GM19035 (cell line): ENCODE data around the gene CCDC69.
"Not testable (repeated sequence)": the region's sequence is repeated elsewhere in the genome, so short reads cannot be mapped to it uniquely, and the experiment has no call there.

Experiments used
- ATAC-seq: cut with Tn5 transposase; IDR thresholded peaks from one replicate; pipeline ENCODE4 v1.9.1; 2021; ENCODE audit not compliant: unreplicated experiment

Gene CCDC69

DNA sequence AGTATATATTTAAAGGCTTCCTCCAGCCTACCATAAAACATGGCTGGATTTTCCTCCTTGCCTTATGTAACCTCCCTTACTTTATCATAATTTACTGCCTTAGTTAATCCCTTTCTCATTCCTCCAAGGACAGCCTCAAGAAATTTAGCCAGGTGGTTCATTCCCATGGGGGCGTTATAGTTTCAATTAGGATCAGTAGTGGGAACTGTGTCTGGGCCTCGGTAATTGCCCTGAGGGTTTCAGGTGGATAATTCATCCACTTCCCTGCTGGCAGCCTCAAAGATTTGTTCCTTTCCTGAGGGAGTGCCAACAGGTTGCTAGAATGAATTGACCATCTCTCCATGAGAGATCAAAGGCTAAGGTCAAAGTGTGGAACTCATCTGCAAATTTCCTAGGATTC, 24.8 kb upstream of the CCDC69 start:
- no peak for ATAC-seq

DNA sequence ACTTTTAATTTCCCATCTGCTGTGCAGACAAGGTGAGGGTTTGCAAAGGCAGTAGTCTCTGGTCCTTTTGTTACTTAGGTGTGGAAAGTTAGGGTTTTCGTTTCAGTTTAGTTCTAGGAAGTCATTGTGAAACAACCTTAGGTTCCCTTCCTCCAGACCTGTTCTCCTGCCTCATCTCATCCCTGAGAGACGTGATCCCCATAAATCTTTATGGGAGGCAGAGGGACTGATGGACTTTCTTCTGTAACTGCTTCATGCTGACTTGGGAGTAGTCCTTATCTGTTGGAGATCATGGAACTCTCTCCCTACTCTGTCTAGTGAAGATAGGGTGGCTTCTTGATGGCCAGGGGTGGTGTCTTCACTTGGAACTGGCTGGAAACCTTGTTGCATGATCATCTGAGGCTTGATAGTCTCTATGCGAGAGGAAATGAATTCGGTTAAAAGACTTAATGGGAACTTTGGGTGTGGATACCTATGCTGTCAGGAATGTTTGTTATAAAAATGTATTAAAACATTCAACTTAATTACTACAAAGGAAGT, 21.9 kb upstream of the CCDC69 start:
- ATAC-seq: no peak

GRCh38 chr5:151244206-151244605, 20.3 kb upstream of the CCDC69 start:
- ATAC-seq: no peak

GRCh38 chr5:151243564-151243963, 19.7 kb upstream of the CCDC69 start:
- ATAC-seq: no peak

- ATAC-seq: no peak
Measured at GRCh38 chr5:151243127-151243526, 19.2 kb upstream of the CCDC69 start.

DNA sequence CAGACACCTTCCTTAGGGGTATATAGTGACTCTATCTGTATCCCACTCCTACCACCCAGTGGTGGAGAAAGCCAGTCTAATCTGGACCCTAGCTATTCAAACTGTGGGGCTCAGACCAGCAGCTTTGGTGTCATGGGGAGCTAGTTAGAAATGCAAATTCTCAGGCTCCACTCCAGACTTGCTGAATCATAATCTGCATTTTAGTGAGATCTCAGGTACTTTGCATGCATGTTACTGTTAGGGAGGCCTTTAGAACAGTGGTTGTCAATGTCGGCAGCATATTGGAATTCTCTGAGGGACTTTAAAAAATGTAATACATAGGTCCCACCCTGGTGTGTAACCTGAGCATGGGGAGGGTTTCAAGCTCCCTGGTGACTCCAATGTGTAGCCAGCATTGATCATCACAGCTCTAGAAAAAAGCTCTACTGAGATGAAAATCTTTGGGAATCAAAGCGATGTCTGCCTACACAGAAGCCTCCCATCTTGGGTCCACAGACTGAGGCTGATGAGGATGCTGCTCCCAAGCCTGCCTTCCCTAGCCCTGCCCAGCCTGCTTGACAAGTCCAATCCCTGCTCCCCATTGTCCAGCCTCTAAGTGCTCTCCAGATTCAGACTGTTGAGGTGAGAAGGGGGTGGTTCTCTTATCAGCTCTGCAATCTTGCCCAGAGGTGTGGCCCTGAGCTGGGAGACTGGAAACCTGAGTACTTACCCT, 17.2 kb upstream of the CCDC69 start:
- ATAC-seq: no peak

DNA sequence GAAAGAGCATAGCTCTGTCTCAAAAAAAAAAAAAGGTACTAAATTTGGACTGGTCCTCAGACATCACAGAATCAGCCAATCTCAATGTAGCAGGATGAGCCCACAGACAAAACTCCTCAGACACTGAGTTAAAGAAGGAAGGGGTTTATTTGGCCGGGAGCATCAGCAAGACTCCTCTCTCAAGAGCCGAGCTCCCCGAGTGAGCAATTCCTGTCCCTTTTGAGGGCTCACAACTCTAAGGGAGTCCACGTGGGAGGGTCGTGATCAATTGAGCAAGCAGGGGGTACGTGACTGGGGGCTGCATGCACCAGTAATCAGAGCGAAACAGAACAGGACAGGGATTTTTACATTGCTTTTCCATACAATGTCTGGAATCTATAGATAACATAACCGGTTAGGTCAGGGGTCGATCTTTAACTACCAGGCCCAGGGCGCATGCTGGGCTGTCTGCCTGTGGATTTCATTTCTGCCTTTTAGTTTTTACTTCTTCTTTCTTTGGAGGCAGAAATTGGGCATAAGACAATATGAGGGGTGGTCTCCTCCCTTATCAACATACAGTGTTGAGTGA, 16.5 kb upstream of the CCDC69 start:
- not testable (repeated sequence) for ATAC-seq

GRCh38 chr5:151239237-151239861, 15.5 kb upstream of the CCDC69 start:
- peak; percentile 44 for ATAC-seq

- peak; percentile 32 for ATAC-seq
Measured at GRCh38 chr5:151238303-151238741, 14.4 kb upstream of the CCDC69 start.

GRCh38 chr5:151237685-151238084, 13.8 kb upstream of the CCDC69 start:
- ATAC-seq: no peak

GRCh38 chr5:151236888-151237287, 13.0 kb upstream of the CCDC69 start:
- no peak for ATAC-seq

GRCh38 chr5:151235239-151235571, 11.3 kb upstream of the CCDC69 start:
- ATAC-seq: not testable (repeated sequence)

DNA sequence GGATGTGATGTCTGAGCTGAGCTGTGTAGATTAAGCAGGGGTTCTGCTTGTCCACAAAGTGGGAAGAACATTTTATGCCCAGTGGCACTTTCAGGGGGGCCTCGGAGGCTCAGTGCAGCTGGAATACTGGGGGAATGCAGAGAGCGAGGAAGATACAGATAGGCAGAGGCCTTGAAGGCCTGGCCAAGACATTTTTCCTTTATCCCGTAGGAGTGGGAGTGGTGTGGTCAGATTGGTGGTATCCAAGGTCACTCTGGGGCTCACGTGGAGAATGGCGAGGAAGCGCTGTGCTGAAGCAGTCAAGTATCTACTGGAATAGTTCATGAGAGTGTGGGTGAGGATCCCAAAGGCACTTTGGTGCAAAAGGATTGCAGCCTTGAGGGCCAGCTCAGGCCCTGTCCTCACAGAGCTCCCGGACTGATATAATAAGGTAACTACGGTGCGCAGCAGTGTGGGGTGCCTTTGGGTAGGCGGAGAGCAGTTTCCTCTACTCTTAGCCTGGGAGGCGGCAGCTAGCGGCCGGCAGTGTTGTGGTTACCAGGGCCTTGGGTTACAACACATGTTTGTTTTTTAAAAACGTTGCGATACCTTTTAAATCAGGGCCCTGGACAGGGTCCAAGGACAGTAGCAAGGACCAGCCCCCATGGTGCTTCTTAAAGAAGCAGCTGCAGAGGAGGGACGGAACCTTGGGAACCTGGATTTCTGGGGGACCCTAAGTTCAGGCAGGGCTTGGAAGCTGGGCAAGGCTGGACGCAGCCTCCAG, 10.8 kb upstream of the CCDC69 start:
- peak; percentile 69 for ATAC-seq

DNA sequence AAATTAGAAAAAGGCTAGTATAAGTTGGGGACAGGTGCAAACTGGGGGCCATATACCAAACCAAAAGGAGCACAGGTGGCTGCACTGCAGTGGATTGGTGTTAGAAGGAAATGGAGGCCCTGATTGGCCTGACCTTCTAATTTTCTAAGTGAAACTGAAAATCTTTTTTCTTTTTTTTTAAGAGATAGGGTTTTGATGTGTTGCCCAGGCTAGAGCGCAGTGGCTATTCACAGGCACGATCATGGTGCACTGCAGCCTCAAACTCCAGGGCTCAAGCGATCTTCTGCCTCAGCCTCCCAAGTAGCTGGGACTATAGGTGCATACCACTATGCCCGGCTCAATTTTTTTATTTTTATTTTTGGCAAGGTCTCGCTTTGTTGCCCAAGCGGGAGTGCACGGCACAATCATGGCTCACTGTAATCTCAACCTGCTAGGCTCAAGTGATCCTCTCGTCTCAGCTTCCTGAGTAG, 9.8 kb upstream of the CCDC69 start:
- ATAC-seq: peak; percentile 55

DNA sequence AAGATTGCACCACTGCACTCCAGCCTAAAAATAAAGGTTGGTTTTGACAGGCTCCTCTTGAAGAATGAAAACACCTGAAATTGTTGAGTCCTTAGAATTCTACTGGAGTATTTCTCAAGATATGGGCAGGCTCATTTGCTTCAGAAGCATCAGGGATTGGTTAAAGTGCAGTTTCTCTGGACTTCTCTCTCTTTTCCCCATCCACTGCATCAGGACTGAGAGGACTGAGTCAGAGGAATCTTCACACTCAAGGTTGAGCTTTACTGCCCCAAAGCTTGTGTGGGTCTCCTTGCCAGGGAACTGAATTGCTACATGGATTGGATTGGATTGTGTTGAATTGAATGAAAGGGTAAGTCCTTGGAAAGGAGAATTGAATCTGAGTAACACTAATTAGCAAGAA, 7.5 kb upstream of the CCDC69 start:
- no peak for ATAC-seq

DNA sequence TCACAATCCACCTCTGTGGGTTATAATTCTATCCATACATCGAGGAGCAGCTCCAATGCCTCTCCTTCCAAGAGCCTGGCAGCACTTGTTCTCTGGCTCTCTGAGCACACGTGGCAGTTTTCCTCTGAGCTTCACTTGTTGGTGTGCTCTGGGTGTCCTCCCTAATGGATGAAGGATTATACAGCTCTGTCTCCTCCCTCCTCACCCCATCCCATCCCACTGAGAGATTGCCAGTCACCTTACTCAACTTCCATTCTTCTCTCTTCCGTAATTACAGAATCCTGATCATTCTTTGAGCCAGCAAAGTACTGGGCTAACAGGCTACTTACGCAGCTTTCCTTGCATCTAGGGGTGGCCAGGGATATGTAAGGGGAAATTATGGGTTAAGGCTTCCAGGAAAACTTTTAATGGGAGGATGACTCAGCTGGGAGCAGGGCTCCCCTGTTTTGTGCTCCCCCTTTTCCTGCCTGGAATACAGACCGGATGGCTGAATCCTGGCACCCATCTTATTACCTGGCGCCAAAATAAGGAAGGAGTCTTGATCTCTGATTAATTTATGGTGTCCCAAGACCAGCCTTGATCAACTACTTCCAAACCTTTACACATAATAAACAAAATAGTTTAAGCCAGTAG, 6.3 kb upstream of the CCDC69 start:
- ATAC-seq: no peak

DNA sequence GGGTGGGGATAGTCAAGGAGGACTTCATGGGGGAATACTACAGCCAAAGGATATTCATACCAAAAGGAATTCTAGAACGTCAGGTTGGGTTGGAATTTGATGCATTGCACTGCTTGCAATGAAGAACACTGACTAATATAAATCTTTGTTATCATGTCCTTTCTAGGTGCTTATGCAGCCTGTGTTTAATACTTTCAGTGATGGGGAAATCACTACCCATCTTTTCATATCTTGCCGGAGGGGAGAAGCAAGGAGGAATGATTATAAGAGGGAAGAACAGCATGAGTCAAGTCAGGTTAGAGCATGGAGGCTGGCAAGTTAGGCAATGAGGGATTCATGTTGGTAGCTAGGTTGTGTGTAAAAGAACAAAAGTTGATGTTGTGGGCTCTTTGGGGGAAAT, 5.1 kb upstream of the CCDC69 start:
- ATAC-seq: no peak

DNA sequence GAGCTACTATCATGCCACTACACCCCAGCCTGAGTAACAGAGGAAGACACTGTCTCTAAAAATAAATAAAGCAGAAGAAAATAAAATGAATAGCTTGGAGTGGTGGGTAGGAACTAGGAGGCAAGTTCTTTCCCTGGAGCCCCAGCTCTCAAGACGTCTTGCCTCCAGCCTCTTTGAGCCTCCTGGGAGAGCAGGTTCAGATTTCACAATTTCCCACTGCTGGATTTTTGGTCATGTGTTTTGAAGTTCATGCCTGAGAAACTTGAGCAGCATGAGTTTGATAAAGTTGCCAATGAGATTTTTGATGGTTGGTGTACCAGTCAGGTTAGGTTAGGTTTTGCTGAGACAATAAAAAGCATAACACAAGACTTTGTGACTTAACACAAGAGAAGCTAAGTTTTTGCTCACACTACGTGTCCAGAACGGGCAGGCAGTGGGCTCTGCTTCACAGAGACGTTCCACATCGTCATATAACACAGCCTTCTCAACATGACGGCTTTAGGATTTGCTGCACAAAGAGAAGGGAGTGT, 4.1 kb upstream of the CCDC69 start:
- ATAC-seq: no peak

DNA sequence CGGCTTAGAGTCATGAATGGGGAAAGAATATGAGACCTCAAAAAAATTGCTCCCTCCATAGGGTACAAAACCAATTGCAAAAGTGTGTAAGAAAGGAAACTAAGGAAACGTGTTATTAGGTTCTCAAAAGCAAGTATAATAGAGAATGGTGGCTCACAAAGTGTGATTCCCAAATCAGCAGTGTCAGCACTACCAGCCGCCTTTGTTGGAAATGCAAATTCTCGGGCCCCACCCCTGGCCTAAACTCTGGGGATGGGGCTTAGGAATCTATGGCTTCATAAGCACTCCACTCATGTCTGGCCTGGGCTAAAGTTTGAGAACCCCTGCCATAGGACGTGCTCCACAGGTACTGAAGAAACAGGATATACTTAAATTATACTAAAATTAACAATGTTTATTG, 1.6 kb upstream of the CCDC69 start:
- no peak for ATAC-seq

- ATAC-seq: no peak
Measured at GRCh38 chr5:151225071-151225470, 1.2 kb upstream of the CCDC69 start.

DNA sequence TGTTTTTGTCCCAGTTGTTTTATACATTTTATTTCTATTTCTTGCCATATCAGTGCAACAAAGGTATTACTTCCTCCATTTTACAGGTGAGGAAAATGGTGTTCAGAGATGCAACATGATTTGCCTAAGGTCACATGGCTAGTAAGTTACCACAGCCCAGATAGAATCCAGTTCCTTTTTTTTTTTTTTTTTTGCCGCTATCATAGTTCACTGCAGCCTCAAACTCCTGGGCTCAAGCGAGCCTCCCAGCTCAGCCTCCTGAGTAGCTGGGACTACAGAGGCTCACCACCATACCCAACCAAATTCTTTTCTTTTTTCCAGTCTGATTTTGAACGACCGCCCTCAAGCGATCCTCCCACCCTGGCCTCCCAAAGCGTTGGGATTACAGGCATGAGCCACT, 480 bp upstream of the CCDC69 start:
- ATAC-seq: peak; percentile 47
